Suppressor macrophage treated with lipopolysaccharide for 1 hour (primary cell): ENCODE data around the gene METTL27.

Experiments used
- DNase-seq, 3 donors: peaks; one replicate each; pipeline ENCODE4 v3.0.0-alpha.2; 2020 to 2022

Gene METTL27, protein sequence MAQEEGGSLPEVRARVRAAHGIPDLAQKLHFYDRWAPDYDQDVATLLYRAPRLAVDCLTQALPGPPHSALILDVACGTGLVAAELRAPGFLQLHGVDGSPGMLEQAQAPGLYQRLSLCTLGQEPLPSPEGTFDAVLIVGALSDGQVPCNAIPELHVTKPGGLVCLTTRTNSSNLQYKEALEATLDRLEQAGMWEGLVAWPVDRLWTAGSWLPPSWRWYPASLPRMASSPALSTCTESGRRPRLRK

DNA sequence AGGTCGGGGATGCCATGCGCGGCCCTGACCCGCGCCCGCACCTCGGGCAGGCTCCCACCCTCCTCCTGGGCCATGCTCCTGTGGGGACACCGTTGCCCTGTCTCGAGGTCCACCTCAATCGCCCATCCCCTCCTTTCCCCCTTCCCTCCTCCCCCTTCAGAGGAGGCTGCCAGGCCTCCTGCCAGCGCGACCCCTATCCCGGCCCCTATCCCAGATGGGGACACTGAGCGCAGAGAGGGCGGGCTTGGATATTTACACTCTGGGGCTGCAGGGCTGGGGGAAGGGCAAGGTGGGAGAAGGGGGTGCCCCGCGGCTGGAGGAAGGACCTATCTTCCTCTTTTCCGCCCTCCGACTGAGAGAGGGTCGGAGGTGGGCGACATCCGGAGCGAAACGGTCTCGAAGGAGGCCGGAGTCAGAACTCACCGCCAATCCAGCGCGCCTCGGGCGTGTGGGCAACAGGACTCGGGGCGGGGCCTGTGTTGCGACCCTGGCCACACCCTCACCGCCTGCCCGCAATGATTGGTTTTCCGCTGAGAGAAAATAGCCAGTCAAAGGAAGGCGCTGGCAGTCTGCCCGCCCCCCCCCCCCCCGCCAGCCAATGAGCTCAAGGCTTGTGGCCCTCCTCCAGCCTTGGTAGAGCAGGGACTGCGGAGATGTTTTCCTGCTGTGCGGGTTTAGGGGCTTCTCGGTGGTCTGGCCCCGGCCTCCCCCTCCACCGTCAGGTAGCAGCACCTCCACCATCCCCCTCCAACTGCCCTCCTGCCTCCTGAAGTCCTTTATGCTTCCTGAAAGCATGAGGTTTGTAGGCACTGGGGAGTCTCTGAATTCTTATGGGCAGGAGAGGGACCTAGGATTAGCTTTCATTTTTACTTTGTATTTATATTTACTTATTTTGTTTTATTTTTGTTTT is at the start of gene METTL27:
TSS of gene METTL27 (minus strand) at position 450 of the 910 bp plus-strand sequence. CDS start at position 74, 376 bp downstream.
- peak; percentile 94 to 96 (median 95) for DNase-seq

DNA sequence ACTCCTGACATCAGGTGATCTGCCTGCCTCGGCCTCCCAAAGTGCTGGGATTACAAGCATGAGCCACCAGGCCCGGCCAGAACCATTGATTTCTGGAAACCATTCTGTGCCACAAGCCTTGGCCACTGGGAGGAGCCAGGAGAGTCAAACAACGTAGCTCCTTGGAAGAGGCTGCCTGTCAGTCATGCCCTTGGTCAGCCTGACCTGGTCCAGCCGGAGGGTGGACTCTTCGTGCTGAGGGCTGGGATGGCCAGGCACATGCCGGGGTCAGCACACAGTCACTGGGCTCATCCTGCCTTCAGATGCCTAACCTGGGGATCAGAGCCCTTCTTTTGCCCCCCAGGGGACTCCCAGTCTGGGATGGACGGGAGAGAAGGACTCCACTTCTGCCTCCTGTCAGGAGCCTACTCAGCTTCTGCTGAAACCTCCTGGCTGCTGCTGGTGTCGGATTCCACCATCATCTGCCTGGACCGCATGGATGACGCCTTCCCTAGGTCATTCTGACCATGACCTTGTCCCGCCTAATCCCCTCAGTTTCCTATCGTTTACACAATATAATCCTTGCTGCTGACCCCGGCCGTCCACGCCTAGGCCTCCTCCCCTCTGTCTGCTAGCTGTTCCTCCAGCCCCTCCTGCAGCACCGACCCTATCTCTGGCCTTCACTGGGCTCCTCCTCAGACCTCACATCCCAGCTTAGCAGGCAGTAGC is 49.0 kb upstream of the METTL27 start:
- DNase-seq = no peak

DNA sequence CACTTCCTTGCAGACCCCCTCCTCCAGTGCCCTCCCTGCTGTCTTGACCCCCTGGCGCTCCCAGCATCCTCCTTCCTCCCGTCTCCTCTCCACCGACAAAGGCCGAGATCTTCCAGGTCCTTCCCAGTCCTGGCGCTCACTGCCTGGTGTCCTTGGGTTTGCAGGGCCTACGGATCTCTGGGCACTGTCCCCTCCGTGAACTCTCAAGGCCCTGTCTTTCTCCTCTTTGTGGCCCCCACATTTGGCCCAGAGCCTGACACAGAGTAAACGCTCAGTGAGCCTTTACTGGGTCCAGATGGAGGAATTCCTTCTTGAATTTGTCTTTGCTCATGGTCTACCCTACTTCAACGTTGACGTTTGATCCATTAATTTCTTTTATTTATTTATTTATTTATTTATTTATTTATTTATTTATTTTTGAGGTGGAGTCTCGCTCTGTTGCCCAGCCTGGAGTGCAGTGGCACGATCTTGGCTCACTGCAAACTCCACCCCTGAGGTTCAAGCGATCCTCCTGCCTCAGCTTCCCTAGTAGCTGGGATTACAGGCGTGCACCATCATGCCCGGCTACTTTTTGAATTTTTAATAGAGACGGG is 48.3 kb upstream of the METTL27 start:
- no peak for DNase-seq

DNA sequence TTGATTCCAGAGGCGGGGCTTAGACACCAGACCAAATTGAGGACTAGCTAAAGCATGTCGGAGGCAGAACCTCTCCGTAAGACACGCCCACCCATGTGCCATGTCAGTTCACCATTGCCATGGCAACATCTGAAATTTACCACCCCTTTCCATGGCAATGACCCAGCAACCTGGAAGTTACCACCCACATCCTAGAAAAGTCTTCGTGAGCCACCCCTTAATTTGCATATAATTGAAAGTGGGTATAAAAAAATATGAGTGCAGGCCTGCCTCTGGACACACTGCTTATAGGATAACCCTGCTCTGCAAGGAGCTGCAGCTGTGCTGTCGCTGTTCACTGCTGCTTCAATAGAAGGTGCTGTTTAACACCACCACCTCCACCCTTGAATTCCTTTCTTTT is 46.6 kb upstream of the METTL27 start:
- peak; percentile 14 to 50 (median 38) for DNase-seq

DNA sequence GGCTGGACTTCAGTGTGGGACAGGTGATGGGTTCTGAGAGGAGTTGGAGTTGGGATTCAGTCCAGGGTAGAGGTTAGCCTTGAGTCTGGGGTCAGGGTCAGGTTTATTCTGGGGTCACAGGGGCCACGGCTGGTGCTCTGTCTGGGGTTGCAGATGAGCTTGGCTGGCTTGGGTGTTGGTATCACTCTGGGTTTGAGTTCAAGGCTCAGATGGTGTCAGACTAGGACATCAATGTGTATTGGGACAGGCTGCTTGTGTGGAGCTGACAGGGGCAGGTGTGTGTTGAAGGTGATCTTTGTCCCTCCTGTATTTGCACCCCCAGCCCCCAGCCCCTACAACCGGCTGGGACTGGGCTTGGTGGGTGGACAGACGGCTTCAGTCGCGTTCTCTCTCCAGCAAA is 45.4 kb upstream of the METTL27 start:
- DNase-seq = no peak

DNA sequence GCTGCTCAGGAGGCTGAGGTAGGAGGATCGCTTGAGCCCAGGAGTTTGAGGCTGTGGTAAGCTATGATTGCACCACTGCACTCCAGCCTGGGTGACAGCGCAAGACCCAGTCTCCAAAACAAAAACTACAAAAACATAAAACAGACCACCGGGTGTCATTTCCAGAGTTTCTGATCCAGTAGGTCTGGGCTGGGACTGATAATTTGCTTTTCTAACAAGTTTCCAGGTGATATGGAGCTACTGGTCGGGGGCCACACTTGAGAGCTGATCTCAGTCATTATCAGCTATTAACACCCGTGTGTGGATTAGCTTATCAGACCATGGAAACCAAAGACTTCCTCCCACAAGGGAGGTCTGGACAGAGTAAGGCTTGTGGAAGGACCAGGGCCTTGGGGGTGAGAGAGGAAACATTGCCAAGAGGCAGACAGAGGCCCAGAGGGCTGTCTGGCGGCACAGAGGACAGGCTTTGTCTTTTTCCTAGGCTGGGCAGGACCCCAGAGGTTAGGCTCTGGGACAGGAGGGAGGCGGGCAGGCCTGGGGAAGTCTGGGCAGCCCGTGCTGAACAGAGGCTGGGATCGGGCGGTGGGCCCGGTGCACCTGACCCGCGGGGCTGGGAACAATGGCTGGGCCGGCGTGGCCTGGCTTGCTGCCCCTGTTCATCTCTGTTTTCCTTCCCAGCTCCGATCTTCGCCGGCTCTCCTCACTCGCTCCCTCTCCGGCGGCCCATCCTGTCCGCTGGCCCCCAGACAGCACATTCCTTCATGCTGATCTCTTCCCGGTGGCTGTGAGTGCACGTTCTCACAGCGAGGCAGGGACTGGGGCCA is 43.9 kb upstream of the METTL27 start:
- no peak for DNase-seq

DNA sequence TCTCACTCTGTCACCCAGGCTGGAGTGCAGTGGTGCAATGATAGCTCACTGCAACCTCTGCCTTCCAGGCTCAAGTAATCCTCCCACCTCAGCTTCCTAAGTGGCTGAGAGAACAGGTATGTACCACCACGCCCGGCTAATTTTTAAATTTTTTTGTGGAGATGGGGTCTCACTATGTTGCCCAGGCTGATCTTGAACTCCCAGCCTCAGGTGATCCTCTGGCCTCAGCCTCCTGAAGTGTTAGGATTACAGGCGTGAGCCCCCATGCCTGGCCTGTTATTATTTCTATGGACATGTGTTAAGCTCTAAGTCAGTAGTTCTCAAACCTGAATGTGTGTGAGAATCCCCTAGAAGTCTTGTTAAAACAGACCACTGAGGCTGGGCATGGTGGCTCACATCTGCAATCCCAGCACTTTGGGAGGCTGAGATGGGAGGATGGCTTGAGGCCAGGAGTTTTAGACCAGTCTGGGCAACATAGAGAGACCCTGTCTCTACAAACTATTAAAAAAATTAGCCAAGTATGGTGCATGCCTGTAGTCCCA is 43.2 kb upstream of the METTL27 start:
- no peak for DNase-seq

DNA sequence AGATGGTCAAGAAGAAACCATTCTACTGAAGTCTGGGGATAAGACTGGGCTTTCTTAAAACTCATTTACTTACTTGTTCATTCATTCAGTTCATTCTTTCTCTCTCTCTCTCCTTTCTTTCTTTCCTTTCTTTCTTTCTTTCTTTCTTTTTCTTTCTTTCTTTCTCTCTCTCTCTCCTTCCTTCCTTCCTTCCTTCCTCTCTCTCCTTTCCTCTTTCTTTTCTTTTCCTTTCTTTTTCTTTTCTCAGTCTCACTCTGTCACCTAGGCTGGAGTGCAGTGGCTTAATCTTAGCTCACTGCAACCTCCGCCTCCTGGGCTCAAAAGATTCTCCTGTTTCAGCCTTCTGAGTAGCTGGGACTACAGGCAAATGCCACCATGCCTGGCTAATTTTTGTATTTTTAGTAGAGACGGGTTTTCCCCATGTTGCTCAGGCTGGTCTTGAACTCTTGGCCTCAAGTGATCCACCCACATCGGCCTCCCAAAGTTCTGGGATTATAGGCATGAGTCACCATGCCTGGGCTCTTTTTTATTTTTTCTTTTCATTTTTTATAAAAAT is 42.6 kb upstream of the METTL27 start:
- peak in 1 of 3 donors; percentile 18 for DNase-seq

DNA sequence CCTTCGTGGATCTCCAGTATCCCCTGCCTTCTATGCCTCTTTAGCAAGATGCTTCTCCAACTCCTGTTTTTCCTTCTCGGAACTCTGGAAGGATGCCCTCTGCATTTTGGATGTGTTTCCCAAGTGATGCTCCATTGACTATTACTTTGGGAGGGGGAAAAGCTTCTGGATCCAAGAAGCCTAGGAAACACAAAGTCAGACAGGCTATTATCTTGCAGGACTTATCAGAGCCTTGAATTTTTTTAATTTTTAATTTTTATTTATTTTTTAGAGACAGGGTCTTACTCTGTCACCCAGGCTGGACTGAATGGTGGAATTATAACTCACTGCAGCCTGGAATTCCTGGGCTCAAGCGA is 39.7 kb upstream of the METTL27 start:
- no peak for DNase-seq

DNA sequence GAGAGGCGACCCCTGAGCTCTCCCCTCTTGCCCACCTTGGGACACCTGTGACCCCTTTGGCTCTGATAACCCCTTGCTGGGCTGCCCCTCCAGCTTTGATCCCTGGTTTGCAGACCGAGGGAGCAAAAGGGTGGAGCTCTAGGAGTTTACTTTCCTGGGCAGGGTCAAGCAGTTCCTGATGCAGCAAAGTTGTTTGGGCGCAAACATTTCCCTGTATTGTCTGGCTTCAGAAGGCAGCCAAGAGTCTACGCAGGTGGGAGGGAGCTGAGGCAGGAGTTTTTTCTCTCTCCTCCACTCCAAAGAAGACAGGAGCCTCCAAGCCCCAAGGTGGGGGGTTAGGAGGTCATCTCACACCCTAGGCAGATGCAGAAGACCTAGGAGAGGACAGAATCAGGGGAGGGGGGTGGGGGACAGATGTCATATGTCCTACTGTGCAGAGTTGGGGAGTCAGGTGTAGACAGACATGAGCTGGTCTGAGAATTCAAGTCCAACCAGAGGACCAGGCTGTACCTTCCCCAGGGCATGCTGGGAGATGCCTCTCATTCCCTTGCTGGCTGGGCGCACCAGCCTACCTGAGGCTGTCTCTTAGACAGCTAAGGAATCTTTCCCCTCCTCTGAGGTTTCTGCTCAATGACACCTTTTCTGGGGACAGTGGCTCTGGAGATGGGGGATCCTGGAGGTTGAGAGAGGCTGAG is 39.2 kb upstream of the METTL27 start:
- no peak for DNase-seq

DNA sequence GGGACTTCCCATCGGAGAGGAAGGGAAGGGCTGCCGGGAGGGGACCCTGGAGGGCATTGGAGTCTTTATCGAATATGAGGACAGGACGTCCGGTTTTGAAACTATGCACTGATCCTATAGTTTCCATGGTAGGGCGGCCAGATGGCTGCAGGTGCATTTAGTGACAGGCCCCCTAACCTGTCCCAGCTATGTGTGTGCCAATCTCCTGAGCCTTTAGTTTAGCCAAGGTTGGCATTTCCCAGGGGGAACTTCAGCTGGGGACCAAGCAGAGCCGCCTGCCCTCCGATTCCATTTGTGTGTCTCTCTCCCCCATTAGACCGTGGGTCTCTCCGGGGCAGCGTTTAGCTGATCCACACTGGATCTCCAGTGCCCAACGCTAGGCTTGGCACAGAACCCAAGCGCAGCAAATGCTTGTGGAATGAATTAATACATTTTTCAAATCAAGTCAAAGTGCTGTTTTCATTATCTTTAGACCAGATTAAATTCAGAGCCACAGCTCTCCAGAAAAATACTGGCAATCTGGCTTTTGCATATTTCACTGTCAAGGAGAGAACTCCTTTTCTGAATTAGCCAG is 38.5 kb upstream of the METTL27 start:
- no peak for DNase-seq

DNA sequence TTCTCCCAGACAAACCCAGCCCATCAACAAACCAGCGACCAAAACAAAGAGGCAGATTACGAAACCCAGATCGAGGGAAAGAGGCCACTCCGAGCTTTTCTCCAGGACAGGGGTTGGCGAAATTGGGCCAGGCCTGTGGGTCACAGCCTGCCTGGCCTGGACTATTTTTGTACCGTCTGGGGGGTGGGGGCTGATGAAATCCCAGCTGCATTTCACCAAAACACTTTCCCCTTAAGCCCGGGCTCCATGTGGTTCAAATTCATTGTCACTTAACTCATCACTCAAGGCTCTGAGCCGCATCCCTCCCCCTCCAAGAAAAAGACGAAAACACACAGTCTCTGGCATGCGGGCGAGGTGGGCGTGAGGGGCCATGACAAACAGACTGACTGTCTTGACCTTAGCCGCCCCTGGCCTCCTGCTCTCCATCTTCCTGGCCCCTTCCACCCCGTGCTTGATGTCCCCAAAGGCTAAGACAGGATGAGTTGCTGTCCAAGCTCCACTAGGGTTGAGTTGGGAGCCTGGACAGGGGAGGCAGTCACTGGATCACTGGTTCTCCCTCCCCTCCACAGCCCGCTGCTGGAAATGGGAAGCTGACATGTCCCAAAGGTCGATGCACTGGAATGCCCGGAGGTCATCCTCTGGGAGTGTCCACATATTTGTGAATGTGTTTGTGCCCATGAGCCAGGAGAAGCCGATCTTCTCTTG is 37.8 kb upstream of the METTL27 start:
- DNase-seq = no peak

DNA sequence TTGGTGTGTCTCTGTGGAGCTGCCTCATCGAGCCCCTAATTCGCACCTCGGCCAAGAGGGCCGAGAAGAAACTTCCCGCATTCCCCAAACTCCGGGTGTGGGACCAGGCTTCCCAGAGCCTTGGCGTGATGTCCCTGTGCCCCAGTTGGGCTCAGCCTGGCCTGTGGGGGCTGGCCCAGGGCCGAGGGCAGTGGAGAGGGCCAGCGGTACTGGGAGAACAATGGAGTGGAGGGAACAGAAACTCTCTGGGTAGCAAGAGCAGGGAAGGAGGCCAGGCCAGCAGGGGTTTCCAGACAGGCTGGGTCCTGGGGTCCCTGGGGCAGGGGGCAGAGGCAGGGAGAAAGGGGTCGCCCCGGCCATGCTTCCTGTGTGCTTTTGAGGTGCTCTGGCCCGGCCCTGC is 34.7 kb upstream of the METTL27 start:
- DNase-seq = no peak

DNA sequence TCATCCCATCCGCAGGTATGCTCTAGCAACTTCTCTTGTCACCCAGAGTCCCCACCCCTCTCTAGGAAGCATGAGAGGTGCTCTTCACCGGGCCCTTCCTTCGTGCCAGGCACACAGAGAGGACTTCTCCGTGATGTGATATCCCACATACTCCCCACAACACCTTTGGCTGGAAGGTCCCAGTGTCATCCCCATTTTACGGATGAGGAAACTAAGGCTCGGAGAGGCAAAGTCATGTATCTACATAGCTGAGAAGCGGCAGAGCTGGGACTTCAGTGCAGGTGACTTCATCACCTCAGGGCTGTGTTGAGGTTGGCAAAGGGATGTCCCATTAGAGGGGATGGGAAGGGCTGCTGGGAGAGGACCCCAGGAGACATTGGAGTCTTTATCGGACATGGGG is 34.0 kb upstream of the METTL27 start:
- DNase-seq = no peak

DNA sequence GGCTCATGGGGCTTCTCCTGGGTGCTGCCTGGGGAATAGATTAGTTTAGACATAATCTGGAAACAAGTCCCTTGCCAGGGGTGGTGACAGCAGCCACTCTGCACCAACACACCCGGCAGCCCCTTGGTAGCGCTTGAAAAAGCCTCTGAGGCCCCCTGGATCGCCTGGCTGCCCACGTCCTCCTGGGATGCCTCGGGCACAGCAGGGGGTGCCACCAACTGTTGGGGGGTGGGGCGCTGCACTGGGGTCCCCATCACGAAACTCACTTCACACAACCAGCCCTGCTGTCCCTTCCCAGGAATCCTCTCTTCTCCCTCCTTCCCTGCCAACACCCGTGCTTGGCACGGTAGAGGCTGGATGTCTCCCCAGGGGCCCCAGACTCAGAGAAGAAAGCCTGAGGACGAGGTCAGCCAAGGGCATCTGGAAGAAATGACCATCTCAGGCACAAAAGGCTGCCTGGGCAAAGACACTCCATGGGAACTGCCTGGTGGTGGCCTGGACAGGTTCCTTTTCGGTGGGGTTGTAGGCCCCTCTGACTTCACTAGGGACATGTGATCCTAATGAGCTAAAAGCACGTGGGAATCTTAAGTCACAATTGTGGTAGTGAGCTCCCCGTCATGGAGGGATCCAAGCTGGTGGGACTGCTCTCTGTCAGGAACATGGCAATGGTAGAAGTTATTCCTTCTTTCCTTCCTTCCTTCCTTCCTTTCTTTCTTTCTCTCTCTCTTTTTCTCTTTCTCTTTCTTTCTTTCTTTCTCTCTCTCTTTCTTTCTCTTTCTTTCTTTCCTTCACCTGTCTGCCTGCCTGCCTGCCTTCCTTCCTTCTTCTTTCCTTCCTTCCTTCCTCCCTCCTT is 30.0 kb upstream of the METTL27 start:
- DNase-seq = no peak

DNA sequence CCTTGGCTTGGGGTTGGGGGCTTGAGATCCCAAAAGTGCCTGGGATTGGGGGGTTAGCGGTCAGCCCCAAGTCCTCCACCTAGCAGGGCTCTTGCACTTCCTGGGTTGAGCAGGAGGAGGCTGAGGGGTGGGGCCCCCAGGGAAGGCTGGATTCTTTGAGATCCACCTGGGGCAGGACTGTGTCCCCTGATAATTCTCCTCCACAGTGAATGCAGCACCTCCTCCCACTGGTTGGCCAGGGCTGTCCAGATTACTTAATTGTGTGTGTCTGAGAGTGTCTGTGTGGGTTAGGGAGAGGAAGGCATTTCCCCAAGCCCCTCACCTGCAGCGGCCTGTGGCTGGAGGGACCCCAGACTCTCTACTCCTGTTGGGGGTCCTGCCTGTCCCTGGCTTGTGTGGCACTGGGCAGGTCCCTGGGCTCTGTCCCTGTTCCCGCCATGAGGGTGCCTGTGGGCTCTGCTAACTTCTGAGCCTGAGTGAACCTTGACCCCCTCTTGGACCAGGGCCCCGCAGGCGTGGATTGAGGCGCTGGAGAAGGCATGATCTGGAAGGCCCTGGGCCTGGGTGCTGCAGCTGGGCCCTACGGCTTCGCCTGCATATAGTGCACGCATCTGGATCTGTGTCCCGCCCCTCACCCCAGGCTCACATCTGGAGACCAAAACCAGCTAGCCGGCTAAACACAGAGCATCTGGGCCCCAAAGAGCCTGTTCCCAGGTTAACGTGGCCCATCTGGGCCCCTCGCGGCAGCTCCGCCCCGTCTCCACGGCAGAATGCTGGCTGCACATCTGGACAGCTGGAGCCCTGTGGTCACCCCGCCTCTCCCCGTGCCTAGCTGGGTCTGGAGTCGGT is 29.1 kb upstream of the METTL27 start:
- no peak for DNase-seq

DNA sequence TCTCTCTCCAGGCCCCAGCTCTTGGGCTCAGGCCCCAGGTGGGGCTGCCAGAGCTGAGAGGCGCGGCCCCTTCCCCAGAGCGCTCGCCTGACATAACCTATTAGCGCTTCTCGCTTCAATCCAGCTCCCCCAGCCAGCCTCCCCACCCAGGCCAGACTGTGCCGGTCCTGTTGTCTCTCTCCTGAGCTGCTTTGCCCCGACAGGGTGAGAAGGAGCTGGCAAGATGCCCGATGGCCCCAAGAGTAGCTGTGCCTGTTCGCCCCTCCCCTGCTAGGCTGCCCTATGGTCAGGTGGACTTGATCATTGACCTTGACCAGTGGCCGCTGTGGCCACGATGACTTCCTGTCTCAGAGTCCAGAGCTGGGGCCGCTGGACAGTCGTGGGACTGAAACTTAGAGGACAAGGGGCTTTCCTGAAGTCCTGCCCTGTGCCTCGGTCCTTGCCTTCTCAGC is 27.8 kb upstream of the METTL27 start:
- DNase-seq = no peak
